NCI-H146 (cell line): Measurements from ENCODE around the gene HOXD13.

Experiments
- DNase-seq: peaks from one replicate; lab custom pipeline; 2025; lab: John Stamatoyannopoulos, UW

The HOXD13 gene

GRCh38 chr2:176130957-176131847, 38.7 kb downstream of the HOXD13 start:
- DNase-seq = no peak

DNA sequence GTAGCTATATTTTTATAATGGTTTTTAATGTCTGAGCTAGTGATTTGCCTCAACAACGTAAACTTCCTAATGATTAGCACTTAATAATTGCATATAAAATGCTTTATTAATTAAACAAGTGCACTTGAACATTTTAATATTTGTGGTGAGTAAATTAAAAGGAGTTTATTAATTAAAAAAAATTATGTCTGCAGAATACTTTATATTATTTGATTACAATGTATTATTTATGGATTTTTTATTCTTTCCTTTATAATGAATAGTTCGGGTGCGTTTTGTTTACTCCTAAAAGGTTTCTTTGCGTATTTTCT, 39.3 kb downstream of the HOXD13 start:
- no peak for DNase-seq

- no peak for DNase-seq
Measured at GRCh38 chr2:176132205-176133171, 40.0 kb downstream of the HOXD13 start.

DNA sequence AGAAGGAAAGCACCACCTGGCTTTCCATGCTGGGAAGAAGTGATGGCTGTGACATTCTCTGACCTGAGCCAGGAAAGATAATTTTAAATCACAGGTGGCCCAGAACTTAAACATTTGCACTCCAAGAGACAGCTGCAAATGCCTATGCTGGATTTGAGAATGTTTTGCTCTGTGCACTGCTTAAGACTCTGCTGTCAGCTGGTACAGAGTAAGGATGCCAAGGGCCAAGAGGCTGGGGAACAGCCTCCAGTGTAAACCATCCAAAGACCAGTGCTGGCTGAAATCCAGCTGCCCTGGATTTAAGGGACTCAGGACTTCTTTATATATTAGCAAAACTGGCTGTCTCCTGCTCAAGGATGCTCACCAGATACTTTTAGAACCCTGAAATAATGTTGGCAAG, 40.9 kb downstream of the HOXD13 start:
- no peak for DNase-seq

GRCh38 chr2:176134035-176134434, 41.5 kb downstream of the HOXD13 start:
- DNase-seq = no peak

DNA sequence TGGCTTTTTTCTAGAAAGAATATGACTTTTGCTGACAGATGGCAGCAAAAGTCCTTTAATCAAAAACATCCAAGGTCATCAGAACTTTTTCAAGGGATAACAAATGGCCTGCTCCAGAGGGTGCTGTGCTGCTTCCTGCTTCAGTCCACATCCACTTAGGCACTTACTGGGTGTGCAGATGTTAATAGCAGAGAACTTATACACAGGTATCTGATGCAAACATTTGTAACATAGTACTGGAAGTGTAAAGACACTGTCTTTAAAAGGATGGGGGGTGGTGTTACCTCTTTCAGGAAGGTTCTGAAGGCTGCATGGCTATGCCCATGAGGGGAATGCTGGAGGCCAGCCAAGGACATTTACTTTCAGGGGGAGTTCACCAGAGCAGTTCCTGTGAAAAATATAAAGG, 42.5 kb downstream of the HOXD13 start:
- DNase-seq = peak; percentile 3

DNA sequence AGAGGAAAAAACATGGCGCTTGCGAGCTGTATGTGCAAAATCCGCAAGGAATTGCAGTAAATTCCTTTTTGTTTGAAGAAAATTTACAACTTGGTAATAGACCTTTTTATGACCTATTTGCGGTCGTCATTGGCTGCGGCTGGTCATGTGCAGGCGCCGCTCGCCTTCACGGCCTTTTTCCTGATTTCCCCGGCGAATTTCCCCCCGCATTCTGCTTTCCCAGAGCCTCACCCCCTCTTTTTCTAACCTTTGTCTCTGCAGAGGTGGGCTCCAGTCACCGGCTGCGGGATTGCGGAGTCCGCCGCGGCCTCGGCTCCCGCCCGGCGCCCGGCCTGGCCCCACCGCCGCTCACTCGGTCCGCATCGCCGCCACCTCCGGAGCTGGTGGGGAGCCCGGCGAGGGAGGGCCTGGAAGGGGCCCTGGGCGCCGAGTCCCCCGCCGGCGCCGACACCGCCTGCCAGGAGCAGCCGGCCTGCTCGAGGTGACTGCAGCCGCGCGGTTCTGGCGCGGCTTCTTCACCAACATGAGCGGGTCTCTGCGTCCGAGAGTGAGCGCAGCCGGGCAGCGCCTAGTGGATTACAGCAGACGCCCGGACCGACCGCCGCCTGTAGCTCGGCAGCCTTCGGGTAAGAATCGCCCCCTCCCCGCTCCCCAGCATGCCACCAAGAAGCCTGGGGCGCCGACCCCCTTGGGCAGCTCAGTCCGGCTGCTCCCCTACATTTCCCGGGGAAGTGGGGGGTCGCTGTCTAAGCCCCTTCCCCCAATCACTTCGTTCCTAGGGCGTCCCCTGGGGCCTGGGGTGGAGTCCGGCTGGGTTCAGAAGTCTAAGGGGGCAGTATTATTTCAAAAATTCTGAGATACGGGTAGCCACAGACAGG, 44.1 kb downstream of the HOXD13 start:
- DNase-seq = no peak

GRCh38 chr2:176137252-176137580, 44.7 kb downstream of the HOXD13 start:
- DNase-seq = no peak

DNA sequence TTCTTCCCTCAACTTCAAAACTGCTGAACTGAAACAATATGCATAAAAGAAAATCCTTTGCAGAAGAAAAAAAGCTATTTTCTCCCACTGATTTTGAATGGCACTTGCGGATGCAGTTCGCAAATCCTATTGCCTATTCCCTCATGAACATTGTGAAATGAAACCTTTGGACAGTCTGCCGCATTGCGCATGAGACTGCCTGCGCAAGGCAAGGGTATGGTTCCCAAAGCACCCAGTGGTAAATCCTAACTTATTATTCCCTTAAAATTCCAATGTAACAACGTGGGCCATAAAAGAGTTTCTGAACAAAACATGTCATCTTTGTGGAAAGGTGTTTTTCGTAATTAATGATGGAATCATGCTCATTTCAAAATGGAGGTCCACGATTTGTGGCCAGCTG, 45.4 kb downstream of the HOXD13 start:
- DNase-seq = no peak

DNA sequence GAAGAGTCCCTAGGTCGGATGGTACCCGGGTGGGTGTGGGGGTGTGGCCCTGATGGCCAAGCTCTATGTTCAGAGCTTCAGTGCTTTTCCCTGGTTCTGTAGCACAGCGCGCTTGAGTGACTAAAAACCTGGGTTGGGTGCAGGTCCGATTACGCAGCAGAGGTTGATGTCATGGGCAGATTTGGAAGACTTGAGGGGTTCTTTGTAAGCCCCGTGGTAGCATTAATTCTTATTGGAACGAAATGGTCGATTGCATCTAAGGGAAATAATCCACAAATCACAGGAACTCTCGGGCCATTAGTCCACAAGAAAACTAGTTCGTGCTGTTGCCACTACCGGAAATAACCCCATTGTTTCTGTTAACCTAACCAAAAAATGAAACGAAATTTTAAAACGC, 46.0 kb downstream of the HOXD13 start:
- DNase-seq = no peak

- no peak for DNase-seq
Measured at GRCh38 chr2:176138923-176139660, 46.6 kb downstream of the HOXD13 start.

GRCh38 chr2:176139661-176140512, 47.4 kb downstream of the HOXD13 start:
- DNase-seq = peak; percentile 40

GRCh38 chr2:176140513-176141317, 48.2 kb downstream of the HOXD13 start:
- peak; percentile 83 for DNase-seq

GRCh38 chr2:176142281-176142680, 49.8 kb downstream of the HOXD13 start:
- DNase-seq = no peak
